Measurements from ENCODE around the gene UBE4A.

Gene UBE4A

GRCh38 chr11:118438314-118438931 lies 79.0 kb downstream of the UBE4A start:
- DNase-seq (ENCODE audit: low read depth): peak; percentile 49

- no peak for DNase-seq (ENCODE audit: low read depth)
These were observed 80.2 kb downstream of the UBE4A start for GRCh38 chr11:118439646-118440045.

GRCh38 chr11:118441770-118442275 lies 82.4 kb downstream of the UBE4A start:
- DNase-seq (ENCODE audit: low read depth): no peak

DNA sequence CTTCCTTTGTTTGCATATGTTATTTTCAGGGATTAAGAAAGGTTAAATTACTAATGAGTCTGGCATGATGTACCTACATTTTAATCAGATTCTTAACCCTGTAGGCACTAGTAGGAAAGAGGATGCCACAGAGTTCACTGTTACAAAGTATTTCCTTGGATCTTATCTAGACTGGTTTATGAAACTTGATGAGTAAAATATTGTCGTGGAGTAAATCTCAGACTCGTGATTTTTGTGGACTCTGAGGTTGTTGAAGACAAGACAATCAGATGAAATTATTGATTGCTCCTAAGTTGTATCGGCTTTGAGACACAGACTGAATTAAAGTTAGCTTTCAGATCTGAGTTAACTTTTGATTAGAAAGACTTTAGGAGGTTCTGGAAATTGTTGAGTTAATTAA lies 82.9 kb downstream of the UBE4A start:
- no peak for DNase-seq (ENCODE audit: low read depth)

- DNase-seq (ENCODE audit: low read depth): no peak
These were observed 83.6 kb downstream of the UBE4A start for GRCh38 chr11:118442908-118443589.

DNA sequence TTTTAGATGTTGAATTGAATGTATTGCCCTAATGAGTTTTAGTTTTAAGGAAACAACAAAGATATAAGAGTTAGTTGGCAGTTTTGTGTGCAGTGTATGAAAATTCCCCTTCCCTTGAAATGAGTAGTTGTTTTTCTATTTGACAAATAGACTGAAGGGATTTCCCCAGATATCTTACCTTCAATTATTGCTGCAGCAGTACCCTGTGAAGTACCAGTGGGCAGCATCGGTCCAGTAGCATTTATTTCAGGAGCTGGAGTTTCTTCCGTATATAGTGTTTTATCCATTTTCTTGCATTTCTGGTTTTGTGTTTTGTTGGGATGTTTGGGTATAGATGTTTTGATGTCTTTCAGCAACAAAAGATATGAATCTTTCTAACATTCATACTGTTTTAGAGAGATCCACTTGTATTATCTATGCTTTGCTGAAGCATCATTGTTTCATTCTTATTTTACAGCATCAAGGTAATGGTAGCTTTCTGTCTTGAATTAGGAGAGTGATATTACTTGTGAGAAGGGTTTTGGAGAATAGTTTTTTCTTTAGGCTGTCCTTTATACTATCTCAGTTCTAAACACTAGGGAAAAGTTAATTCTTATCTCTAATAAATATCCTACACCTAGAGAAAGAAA lies 84.3 kb downstream of the UBE4A start:
- no peak for DNase-seq (ENCODE audit: low read depth)

GRCh38 chr11:118447423-118447822 lies 88.0 kb downstream of the UBE4A start:
- DNase-seq (ENCODE audit: low read depth): no peak

DNA sequence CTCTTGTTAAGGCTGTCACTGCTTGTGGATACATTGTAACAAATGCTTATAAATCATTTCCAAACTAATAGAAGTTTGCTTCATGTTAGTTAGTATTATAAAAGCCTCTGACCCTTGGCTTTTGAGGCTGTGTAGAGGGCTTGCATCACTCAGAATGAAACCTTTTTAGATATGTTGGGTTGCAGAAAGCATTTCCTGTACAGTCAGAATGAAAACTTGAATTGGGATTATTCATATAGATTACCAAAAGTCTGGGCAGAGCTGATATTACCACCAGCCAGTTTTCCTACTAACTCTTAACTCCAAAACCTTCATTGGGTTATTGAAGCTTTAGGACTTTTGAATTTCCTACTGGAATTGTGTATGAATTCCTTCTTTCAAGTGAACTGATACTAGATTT lies 88.9 kb downstream of the UBE4A start:
- no peak for DNase-seq (ENCODE audit: low read depth)
